Stimulated activated CD8-positive, alpha-beta memory T cell treated with anti-CD3 and anti-CD28 coated beads, Interleukin-7, amount 100 ng/mL, for 1 hour (primary cell): ENCODE measurements around the gene ARPIN.
A peak's percentile ranks its signal among the peaks of the same experiment; 100 is the strongest.
"Not testable (repeated sequence)": the region's sequence is repeated elsewhere in the genome, so short reads cannot be mapped to it uniquely, and the experiment has no call there.

Experiments used
- DNase-seq, 2 donors: peaks; one replicate each; pipeline ENCODE4 v3.0.0-alpha.2; 2020; ENCODE audit warnings: low read depth in 2 of 2

ARPIN gene

DNA sequence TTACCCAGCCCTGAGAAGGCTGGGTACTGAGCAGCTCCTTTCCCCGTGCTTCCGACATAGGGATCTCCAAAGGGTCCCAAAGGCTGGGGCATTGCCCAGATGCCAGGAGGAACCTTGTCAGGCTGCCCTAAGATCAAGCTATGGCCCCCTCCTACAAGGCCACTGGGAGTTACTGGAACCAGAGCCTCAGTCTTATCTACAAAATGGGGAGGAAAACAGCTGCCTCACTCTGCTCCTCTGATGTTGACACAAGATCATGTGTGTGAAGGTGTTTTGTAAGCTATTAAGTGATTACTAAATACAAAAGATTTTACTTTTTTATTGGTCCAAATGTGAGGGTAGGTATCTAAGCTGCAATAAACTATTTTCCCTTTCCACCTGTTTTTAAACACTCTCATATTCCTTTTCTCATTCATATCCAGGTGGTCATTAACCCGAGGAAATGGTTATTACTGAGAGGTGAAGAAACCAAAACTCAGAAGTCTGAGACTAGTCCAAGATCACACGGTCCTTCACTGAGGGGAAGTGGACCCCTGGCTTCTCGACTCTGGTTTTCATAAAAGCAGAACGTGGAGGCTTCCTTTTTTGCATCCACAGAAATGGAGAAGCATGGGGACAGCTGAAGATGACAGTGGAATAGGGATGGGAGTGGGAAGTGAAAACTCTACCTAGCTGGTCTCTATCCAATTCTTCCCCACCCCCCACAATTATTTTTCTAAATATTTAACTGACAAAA is 1.7 kb downstream of the ARPIN start:
- DNase-seq = no peak

- no peak for DNase-seq
Measured at GRCh38 chr15:89909611-89910010, 3.1 kb downstream of the ARPIN start.

DNA sequence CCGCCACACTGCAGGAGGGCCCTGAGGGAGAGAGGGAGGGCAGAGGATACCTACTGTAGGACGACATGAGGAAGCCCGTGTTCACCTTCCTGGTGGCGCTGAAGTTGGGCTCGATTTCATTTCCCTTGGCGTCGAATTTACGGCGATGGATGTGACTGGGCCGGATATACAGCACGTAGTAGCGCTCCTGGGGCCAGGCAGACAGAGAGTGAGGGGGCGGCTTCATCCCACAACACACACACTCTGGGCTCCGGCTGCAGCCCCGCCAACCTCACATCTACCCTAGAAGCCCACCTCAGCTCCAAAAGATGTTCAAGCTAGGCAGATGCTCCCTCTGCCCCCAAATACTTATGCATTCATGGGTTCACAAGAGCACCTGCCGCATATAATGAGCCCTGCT is 4.5 kb downstream of the ARPIN start:
- no peak for DNase-seq

- DNase-seq = no peak
Measured at GRCh38 chr15:89907289-89907688, 5.5 kb downstream of the ARPIN start.

- no peak for DNase-seq
Measured at GRCh38 chr15:89905846-89906378, 6.8 kb downstream of the ARPIN start.

- DNase-seq = no peak
Measured at GRCh38 chr15:89904519-89904918, 8.2 kb downstream of the ARPIN start.

DNA sequence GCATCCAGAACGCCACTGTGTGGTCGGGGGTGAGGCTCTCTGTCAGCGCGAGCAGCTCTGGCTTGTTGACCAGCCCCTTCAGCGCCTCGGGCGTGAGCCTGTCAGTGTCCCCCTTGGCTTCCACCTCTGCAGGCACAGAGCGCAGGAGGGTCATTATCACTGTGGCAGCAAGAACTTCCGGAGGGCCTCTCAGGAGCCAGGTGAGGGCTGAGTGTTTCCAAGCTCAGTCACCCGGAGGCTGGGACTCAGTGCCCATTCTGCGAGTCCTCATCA is 9.0 kb downstream of the ARPIN start:
- DNase-seq = no peak

- DNase-seq = no peak
Measured at GRCh38 chr15:89903015-89903857, 9.5 kb downstream of the ARPIN start.

DNA sequence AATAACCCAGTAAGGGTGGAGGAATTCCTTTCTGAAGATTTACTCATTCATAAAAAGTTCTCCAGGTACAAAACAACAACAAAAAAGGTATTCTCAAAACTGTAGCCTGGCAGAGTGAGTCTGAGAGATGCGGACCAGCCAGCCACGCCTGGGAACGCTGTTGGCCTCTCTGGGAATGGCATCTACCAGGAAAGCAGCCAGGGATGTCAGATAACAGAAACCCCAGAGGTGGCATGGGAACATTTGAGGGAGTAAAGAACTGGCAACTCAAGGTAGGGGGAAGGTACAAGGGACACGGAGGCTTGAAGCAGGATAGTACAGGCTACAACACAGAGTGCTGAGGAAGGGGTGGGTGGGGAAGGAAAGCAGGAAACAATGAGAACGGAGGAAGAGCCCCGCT is 11.9 kb downstream of the ARPIN start:
- no peak for DNase-seq

DNA sequence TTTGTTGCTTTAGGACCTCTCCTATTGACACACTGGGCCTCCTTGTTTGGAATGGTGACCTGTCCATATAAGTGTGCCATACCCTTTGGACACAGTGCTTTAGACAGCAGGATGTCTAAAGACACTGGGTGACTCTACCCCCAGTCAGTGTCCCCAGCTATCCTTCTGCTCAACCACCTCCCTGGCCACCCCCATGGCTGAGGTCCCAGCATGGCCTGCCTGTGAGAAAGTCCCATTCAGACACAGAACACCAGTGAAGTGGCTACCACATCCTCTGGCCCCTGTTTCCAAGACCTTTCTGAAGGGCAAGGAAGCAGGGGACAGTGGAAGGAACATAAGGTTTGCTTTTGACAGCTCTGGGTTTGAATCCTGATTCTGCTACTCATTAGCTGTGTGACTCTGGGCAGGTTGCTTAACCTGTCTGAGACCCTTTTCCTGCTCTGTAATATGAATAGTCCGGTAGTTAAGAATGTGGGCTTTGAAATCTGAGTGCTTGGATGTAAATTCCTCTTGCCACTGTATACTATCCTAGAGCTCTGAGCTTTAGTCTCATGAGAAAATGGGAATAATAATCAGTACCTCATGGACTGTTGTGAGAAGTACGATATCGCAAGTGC is 12.7 kb downstream of the ARPIN start:
- DNase-seq = no peak

- DNase-seq = no peak
Measured at GRCh38 chr15:89899295-89899945, 13.3 kb downstream of the ARPIN start.

- no peak for DNase-seq
Measured at GRCh38 chr15:89898614-89899294, 14.0 kb downstream of the ARPIN start.

DNA sequence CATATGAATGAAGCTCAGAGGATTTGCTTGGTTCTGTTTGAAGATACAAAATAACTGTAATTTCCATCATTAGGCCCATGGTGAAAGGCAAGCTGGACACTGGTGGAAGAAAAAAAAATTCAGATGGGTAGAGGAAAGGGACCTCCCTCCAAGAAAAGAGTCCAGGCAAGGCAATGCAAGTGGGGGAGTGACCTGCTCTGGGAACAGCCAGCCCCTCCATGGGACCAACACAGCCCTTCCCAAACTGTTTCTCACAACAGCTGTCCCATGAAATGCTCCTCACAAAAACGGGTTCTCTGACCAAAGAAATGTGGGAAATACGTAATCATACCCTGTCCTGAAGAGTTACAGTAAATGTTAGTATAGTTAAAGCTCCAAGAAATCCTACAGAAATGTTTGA is 14.6 kb downstream of the ARPIN start:
- no peak for DNase-seq

DNA sequence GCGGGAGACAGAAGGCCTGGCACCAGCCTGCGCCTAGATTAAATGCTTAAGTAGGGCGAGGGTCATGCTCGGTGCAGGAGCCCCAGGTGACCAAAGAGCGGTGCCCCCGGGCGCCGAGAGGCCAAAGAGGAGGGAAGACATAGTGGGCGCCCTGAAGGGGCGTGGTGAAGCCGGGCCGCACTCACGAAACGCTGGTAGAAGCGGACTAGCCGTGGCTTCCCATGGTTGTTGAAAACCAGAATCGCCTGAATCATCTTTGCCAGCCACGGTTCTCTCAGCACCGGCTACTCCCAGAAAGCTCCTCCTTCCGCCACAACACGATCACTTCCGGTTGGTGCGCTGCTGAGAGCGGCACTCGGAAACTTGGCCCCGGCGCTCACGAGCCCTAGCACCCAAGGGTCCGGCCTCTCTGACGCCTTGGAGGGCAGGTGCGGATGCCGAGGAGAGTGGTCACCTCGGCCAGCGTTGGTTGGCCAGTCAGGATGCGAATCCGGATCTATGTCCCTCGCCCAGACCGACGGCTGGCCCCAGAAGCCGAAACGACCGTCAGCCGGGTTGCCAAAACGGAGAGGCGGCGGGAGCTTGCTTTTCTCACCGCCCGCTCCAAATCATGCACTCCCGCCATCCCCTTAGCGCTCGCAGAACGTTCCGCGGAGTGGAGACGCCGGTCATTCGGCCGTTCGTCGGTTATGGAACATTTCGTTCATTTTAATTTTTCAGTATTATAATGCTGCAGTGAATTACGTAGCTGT is 18.9 kb downstream of the ARPIN start, which contains the start of gene AP3S2:
Gene AP3S2 (minus strand): TSS at position 299 of the 752 bp plus-strand sequence. CDS start 45 bp downstream, at position 254.
- peak; percentile 79 to 83 for DNase-seq

DNA sequence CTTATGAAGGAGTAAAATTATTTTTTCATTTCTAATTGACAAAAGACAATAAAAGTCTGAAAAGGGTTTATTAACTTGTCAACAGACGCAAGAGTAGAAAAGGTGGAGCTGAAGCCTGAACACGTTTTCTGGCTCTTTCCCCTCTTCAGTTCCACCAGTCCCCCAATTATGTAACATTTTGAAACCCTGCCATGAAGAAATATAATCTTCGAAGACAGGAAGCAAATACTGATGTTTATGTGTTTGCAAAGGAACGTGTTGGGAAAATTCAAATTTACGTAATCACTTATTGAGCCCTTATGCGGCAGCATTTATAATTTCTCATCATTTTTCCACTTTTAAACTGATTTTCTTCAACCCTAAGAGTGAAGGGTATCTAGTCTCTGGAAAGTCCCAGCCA is 19.7 kb downstream of the ARPIN start:
- no peak for DNase-seq

- no peak for DNase-seq
Measured at GRCh38 chr15:89888214-89888804, 24.4 kb downstream of the ARPIN start.

- DNase-seq = no peak
Measured at GRCh38 chr15:89885611-89886010, 27.1 kb downstream of the ARPIN start.

- DNase-seq = not testable (repeated sequence)
Measured at GRCh38 chr15:89885179-89885578, 27.6 kb downstream of the ARPIN start.

DNA sequence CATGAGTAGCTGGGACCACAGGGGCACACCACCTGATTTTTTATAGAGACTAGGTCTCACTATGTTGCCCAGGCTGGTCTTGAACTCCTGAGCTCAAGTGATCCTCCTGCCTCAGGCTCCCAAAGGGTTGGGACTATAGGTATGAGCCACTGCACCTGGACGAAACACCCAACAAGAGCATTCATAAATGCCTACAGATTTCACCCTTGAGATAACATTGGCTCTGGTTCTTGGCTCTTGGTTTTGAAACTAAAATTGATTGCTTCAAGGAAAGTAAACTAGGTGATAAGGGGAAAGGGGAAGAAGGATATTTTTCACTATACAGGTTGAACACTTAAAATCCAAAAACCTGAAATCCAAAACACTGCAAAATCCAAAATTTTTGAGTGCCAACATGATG is 29.2 kb downstream of the ARPIN start:
- no peak for DNase-seq

DNA sequence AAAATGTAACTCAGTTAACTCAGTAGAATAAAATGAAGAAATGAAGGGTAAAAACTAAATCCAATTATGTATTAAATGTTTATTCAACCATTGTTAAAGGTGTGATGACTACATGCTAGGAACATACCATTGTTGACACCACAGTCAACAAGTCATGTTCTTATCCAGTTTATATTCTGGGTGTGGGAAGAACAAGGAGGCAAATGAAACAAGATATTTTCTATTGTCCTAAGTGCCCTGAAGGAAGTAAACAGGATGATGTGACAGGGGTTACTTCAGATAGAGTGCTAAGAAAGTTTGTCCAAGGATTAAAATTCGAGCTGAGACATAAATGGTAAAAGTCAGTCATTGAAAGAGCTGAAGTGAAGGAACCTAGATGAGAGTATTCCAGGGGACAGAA is 32.0 kb downstream of the ARPIN start:
- DNase-seq = no peak
